GM23338 (cell line): ENCODE data around the gene TCL1A. TPM values are rescaled to one million over a fixed set of nuclear protein-coding genes. Genes with fewer than 3 reads are reported as not detected.

ENCODE experiments used
- ATAC-seq: fragments of 200-7000 bp; cut with Tn5 transposase; 3 replicates; pipeline ENCODE4 v1.9.1; 2020
- DNase-seq: peaks from one replicate; pipeline ENCODE4 v3.0.0-alpha.2; 2015; ENCODE audit warnings: low spot score
- H2AFZ ChIP-seq: fragments of 200-600 bp; sonication (generic); 2 replicates; pipeline ENCODE4 v1.8.0; 2016; ENCODE audit warnings: antibody characterized with exemption, mild to moderate bottlenecking, moderate library complexity
- H3F3A ChIP-seq: fragments of 200-600 bp; sonication (generic); replicated peaks from 2 replicates; pipeline ENCODE4 v1.8.0; 2017; ENCODE audit warnings: antibody characterized with exemption, mixed run types, low read depth
- H3K27ac ChIP-seq: fragments of 200-600 bp; sonication (generic); 2 replicates; pipeline ENCODE4 v1.6.1; 2016; ENCODE audit warnings: low read depth
- H3K27me3 ChIP-seq: fragments of 200-600 bp; sonication (generic); 2 replicates; pipeline ENCODE4 v1.8.0; 2016; ENCODE audit warnings: mild to moderate bottlenecking, mixed run types, moderate library complexity; ENCODE audit not compliant: insufficient read depth
- H3K36me3 ChIP-seq: fragments of 200-600 bp; sonication (generic); 2 replicates; pipeline ENCODE4 v1.8.0; 2016; ENCODE audit warnings: mild to moderate bottlenecking; ENCODE audit not compliant: insufficient read depth
- H3K4me1 ChIP-seq: fragments of 200-600 bp; sonication (generic); 2 replicates; pipeline ENCODE4 v1.8.0; 2016; ENCODE audit warnings: mild to moderate bottlenecking, moderate library complexity; ENCODE audit not compliant: insufficient read depth
- H3K4me2 ChIP-seq: fragments of 200-600 bp; sonication (generic); 2 replicates; pipeline ENCODE4 v1.7.1; 2017; ENCODE audit warnings: mixed run types
- H3K4me3 ChIP-seq: fragments of 200-600 bp; sonication (generic); 2 replicates; pipeline ENCODE4 v1.6.1; 2016; ENCODE audit warnings: mixed run types
- H3K79me2 ChIP-seq: fragments of 200-600 bp; sonication (generic); replicated peaks from 2 replicates; pipeline ENCODE4 v1.8.0; 2017; ENCODE audit warnings: mild to moderate bottlenecking; ENCODE audit not compliant: insufficient read depth
- H3K9me2 ChIP-seq: fragments of 200-600 bp; sonication (generic); 2 replicates; pipeline ENCODE4 v1.8.0; 2017; ENCODE audit not compliant: insufficient read depth
- H4K20me1 ChIP-seq: fragments of 200-600 bp; sonication (generic); replicated peaks from 2 replicates; pipeline ENCODE4 v1.8.0; 2017; ENCODE audit warnings: mild to moderate bottlenecking; ENCODE audit not compliant: insufficient read depth
- H3K27ac Mint-ChIP-seq: 2 replicates; pipeline ENCODE4 v1.8.0; 2020; ENCODE audit warnings: inconsistent platforms, mild to moderate bottlenecking, moderate library complexity, mixed read lengths
- H3K27me3 Mint-ChIP-seq: 3 replicates; pipeline ENCODE4 v1.8.0; 2022; ENCODE audit warnings: low read depth, mild to moderate bottlenecking, moderate library complexity, mixed read lengths, inconsistent platforms; ENCODE audit not compliant: insufficient read depth, poor library complexity
- H3K36me3 Mint-ChIP-seq: 3 replicates; pipeline ENCODE4 v1.8.0; 2021; ENCODE audit warnings: low read depth, mild to moderate bottlenecking, inconsistent platforms, moderate library complexity, mixed read lengths
- H3K4me1 Mint-ChIP-seq: 3 replicates; pipeline ENCODE4 v1.8.0; 2020; ENCODE audit warnings: mild to moderate bottlenecking, inconsistent platforms, mixed read lengths
- H3K4me3 Mint-ChIP-seq: 3 replicates; pipeline ENCODE4 v1.8.0; 2021; ENCODE audit warnings: moderate library complexity, mild to moderate bottlenecking, inconsistent platforms, mixed read lengths
- H3K9me3 Mint-ChIP-seq: 3 replicates; pipeline ENCODE4 v1.8.0; 2020; ENCODE audit warnings: moderate library complexity, mild to moderate bottlenecking, inconsistent platforms, mixed read lengths
- CREB1 ChIP-seq: fragments of 250-450 bp; sonication (Bioruptor Pico); IDR thresholded peaks from 2 replicates; pipeline ENCODE4 v1.5.0; 2020; ENCODE audit warnings: low read depth, mild to moderate bottlenecking, moderate library complexity
- EZH2 ChIP-seq: fragments of 200-600 bp; sonication (generic); IDR thresholded peaks from one replicate; pipeline ENCODE4 v1.8.0; 2017; ENCODE audit warnings: antibody characterized with exemption, mild to moderate bottlenecking, low read depth; ENCODE audit not compliant: unreplicated experiment
- EZH2phosphoT487 ChIP-seq: fragments of 200-600 bp; sonication (generic); IDR thresholded peaks from one replicate; pipeline ENCODE4 v1.8.1; 2018; ENCODE audit warnings: antibody characterized with exemption; ENCODE audit not compliant: unreplicated experiment
- JUNB ChIP-seq: IDR thresholded peaks from one replicate; pipeline ENCODE4 v1.6.1; 2016; ENCODE audit warnings: antibody characterized with exemption; ENCODE audit not compliant: unreplicated experiment
- STAT1 ChIP-seq: IDR thresholded peaks from one replicate; pipeline ENCODE4 v1.6.1; 2016; ENCODE audit warnings: antibody characterized with exemption; ENCODE audit not compliant: unreplicated experiment
- ZNF114 ChIP-seq: fragments of 250-450 bp; sonication (Bioruptor Pico); IDR thresholded peaks from 2 replicates; pipeline ENCODE4 v1.5.0; 2020; ENCODE audit warnings: mild to moderate bottlenecking, moderate library complexity
- ZNF331 ChIP-seq: fragments of 250-450 bp; sonication (Bioruptor Pico); IDR thresholded peaks from 2 replicates; pipeline ENCODE4 v1.5.0; 2020; ENCODE audit warnings: low read depth, mild to moderate bottlenecking, moderate library complexity
- polyA plus RNA-seq: library from polyadenylated mRNA; unstranded; fragments of >200 nt; fragmentation: Nextera tagmentation; extraction: Ambion mirVana; gene quantifications from 2 replicates; pipeline ENCODE4 v1.2.1, GENCODE V29; 2016
- total RNA-seq: library from RNA; depleted of rRNA; stranded (reverse); fragments of >200 nt; shearing (Covaris generic); gene quantifications from 2 replicates; pipeline ENCODE4 v1.2.3, GENCODE V29; 2014
- TF ChIP-seq, protein P1 (sequence below), 2 experiments: fragments of 200-600 bp in 1 of 2; sonication (generic) in 1 of 2; conservative IDR thresholded peaks; 2 replicates each; pipeline versions ENCODE4 v1.5.1 to v1.6.1; 2016 to 2017; ENCODE audit warnings: antibody characterized with exemption in 2 of 2, low read depth in 2 of 2, mild to moderate bottlenecking in 2 of 2, moderate library complexity in 1 of 2
- TF ChIP-seq, protein P2 (sequence below): fragments of 250-450 bp; sonication (Bioruptor Pico); IDR thresholded peaks from 2 replicates; pipeline ENCODE4 v1.5.0; 2020; ENCODE audit warnings: mild to moderate bottlenecking, moderate library complexity
- TF ChIP-seq, protein P3 (sequence below): IDR thresholded peaks from one replicate; pipeline ENCODE4 v1.6.1; 2018; ENCODE audit warnings: antibody characterized with exemption; ENCODE audit not compliant: unreplicated experiment
- TF ChIP-seq, protein P4 (sequence below): IDR thresholded peaks from 2 replicates; pipeline ENCODE4 v1.6.1; 2016; ENCODE audit warnings: antibody characterized with exemption

The TCL1A gene
- total and polyA plus RNA-seq, 2 experiments from 2014 or later: 3.6 to 5.3 TPM

DNA sequence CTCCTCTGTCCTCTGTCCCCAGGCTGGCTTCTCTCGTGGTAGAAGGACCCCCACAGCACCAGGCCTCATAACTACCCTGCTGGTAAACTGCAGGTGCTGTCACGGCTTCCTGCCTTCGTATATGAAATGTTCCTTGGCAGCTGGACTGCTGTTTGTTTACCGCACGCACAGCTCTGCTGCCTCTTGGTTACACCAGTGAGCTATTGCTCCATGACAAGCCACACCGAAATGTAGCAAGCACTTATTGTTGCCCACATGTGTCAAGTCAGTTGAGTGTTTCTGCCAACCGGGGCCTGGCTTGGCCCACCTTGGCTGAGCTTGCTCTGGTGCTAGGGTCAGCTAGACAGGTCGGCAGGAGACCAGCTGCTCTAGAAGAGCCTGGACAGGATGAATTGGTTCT, 49.4 kb downstream of the TCL1A start (continued):
- TF ChIP-seq, protein P1, sequence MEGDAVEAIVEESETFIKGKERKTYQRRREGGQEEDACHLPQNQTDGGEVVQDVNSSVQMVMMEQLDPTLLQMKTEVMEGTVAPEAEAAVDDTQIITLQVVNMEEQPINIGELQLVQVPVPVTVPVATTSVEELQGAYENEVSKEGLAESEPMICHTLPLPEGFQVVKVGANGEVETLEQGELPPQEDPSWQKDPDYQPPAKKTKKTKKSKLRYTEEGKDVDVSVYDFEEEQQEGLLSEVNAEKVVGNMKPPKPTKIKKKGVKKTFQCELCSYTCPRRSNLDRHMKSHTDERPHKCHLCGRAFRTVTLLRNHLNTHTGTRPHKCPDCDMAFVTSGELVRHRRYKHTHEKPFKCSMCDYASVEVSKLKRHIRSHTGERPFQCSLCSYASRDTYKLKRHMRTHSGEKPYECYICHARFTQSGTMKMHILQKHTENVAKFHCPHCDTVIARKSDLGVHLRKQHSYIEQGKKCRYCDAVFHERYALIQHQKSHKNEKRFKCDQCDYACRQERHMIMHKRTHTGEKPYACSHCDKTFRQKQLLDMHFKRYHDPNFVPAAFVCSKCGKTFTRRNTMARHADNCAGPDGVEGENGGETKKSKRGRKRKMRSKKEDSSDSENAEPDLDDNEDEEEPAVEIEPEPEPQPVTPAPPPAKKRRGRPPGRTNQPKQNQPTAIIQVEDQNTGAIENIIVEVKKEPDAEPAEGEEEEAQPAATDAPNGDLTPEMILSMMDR (conservative IDR thresholded peaks at IDR 0.05; ENCODE audit: low read depth in 2 of 2): no peak
- TF ChIP-seq JUNB (no peak), CREB1 (CRISPR knock-in tag) (no peak), EZH2 (no peak), EZH2phosphoT487 (no peak), ZNF114 (no peak), STAT1 (no peak)

DNA sequence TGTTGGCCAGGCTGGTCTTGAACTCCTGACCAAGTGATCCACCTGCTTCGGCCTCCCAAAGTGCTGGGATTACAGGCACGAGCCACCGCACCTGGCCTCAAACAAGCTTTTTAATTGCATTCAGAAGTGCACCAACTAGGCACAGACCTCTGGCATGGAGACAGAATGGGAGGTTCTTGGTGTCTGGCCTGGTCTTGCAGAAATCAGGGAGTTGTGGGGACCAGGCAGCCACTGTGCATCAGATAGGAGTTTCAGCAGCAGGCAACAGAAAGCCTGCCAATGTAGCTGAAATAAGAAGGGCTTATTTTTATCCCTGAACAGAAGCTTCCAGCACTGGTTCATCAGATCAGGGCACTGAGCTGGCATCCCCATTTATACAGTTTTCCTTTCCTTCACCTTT, 49.9 kb downstream of the TCL1A start:
- Histone ChIP-seq H3K9me2 (no peaks in the 10 kb centered on the region), H3K36me3 (no peaks in the 10 kb centered on the region), H3F3A (no peaks in the 10 kb centered on the region), H3K79me2 (no peaks in the 10 kb centered on the region), H3K4me3 (no peak overlapping the region), H3K27ac (no peak overlapping the region), H3K4me1 (peaks cover 19% of the 10 kb centered on the region), H3K4me2 (no peak overlapping the region), H2AFZ (no peak overlapping the region), H3K27me3 (0 out of 2 replicates have a peak, but pooled peaks cover 7% of the 10 kb centered on the region), H4K20me1 (no peaks in the 10 kb centered on the region)
- peaks cover 30% of the 10 kb centered on the region for H3K4me1 Mint-ChIP-seq
- H3K27me3 Mint-ChIP-seq: no peaks in the 10 kb centered on the region
- H3K9me3 Mint-ChIP-seq: no peaks in the 10 kb centered on the region
- H3K36me3 Mint-ChIP-seq: no peaks in the 10 kb centered on the region
- ATAC-seq (no peak), DNase-seq (no peak)
- H3K4me3 Mint-ChIP-seq: no peak overlapping the region
- no peak overlapping the region for H3K27ac Mint-ChIP-seq
- TF ChIP-seq CREB1 (CRISPR knock-in tag) (no peak), EZH2 (no peak), EZH2phosphoT487 (no peak), JUNB (no peak), ZNF331 (CRISPR knock-in tag) (no peak), ZNF114 (no peak)
- TF ChIP-seq, protein P2, sequence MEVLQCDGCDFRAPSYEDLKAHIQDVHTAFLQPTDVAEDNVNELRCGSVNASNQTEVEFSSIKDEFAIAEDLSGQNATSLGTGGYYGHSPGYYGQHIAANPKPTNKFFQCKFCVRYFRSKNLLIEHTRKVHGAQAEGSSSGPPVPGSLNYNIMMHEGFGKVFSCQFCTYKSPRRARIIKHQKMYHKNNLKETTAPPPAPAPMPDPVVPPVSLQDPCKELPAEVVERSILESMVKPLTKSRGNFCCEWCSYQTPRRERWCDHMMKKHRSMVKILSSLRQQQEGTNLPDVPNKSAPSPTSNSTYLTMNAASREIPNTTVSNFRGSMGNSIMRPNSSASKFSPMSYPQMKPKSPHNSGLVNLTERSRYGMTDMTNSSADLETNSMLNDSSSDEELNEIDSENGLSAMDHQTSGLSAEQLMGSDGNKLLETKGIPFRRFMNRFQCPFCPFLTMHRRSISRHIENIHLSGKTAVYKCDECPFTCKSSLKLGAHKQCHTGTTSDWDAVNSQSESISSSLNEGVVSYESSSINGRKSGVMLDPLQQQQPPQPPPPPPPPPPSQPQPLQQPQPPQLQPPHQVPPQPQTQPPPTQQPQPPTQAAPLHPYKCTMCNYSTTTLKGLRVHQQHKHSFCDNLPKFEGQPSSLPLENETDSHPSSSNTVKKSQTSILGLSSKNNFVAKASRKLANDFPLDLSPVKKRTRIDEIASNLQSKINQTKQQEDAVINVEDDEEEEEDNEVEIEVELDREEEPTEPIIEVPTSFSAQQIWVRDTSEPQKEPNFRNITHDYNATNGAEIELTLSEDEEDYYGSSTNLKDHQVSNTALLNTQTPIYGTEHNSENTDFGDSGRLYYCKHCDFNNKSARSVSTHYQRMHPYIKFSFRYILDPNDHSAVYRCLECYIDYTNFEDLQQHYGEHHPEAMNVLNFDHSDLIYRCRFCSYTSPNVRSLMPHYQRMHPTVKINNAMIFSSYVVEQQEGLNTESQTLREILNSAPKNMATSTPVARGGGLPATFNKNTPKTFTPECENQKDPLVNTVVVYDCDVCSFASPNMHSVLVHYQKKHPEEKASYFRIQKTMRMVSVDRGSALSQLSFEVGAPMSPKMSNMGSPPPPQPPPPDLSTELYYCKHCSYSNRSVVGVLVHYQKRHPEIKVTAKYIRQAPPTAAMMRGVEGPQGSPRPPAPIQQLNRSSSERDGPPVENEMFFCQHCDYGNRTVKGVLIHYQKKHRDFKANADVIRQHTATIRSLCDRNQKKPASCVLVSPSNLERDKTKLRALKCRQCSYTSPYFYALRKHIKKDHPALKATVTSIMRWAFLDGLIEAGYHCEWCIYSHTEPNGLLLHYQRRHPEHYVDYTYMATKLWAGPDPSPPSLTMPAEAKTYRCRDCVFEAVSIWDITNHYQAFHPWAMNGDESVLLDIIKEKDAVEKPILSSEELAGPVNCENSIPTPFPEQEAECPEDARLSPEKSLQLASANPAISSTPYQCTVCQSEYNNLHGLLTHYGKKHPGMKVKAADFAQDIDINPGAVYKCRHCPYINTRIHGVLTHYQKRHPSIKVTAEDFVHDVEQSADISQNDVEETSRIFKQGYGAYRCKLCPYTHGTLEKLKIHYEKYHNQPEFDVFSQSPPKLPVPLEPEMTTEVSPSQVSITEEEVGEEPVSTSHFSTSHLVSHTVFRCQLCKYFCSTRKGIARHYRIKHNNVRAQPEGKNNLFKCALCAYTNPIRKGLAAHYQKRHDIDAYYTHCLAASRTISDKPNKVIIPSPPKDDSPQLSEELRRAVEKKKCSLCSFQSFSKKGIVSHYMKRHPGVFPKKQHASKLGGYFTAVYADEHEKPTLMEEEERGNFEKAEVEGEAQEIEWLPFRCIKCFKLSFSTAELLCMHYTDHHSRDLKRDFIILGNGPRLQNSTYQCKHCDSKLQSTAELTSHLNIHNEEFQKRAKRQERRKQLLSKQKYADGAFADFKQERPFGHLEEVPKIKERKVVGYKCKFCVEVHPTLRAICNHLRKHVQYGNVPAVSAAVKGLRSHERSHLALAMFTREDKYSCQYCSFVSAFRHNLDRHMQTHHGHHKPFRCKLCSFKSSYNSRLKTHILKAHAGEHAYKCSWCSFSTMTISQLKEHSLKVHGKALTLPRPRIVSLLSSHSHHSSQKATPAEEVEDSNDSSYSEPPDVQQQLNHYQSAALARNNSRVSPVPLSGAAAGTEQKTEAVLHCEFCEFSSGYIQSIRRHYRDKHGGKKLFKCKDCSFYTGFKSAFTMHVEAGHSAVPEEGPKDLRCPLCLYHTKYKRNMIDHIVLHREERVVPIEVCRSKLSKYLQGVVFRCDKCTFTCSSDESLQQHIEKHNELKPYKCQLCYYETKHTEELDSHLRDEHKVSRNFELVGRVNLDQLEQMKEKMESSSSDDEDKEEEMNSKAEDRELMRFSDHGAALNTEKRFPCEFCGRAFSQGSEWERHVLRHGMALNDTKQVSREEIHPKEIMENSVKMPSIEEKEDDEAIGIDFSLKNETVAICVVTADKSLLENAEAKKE (CRISPR knock-in tag): no peak
- TF ChIP-seq, protein P3, sequence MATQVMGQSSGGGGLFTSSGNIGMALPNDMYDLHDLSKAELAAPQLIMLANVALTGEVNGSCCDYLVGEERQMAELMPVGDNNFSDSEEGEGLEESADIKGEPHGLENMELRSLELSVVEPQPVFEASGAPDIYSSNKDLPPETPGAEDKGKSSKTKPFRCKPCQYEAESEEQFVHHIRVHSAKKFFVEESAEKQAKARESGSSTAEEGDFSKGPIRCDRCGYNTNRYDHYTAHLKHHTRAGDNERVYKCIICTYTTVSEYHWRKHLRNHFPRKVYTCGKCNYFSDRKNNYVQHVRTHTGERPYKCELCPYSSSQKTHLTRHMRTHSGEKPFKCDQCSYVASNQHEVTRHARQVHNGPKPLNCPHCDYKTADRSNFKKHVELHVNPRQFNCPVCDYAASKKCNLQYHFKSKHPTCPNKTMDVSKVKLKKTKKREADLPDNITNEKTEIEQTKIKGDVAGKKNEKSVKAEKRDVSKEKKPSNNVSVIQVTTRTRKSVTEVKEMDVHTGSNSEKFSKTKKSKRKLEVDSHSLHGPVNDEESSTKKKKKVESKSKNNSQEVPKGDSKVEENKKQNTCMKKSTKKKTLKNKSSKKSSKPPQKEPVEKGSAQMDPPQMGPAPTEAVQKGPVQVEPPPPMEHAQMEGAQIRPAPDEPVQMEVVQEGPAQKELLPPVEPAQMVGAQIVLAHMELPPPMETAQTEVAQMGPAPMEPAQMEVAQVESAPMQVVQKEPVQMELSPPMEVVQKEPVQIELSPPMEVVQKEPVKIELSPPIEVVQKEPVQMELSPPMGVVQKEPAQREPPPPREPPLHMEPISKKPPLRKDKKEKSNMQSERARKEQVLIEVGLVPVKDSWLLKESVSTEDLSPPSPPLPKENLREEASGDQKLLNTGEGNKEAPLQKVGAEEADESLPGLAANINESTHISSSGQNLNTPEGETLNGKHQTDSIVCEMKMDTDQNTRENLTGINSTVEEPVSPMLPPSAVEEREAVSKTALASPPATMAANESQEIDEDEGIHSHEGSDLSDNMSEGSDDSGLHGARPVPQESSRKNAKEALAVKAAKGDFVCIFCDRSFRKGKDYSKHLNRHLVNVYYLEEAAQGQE: no peak
- TF ChIP-seq, protein P4, sequence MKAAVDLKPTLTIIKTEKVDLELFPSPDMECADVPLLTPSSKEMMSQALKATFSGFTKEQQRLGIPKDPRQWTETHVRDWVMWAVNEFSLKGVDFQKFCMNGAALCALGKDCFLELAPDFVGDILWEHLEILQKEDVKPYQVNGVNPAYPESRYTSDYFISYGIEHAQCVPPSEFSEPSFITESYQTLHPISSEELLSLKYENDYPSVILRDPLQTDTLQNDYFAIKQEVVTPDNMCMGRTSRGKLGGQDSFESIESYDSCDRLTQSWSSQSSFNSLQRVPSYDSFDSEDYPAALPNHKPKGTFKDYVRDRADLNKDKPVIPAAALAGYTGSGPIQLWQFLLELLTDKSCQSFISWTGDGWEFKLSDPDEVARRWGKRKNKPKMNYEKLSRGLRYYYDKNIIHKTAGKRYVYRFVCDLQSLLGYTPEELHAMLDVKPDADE: no peak
